CD4-positive, alpha-beta T cell treated with Interleukin-10 for 1 hour (primary cell): ENCODE measurements around the gene AJAP1.

Experiments used
- DNase-seq: peaks from one replicate; pipeline ENCODE4 v3.0.0-alpha.2; 2020

The AJAP1 gene

DNA sequence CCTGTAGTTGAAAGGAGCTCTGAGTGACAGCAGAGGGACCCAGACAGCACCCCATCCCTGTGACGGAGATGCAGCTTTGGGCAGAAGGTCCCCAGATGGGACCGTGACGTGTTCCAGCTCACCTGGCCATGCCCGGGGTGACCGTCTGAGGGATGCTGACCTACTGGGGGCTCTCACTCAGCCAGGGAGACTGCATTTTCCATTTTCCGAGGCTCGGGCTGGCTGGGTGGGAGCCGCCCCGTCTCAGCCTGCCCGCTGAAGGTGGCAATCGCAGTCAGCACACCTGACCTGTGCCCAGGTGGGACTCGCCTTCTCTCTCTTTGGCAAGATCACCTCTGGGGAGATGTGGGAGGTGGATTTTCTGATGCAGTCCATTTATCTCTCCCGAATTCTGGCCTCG, 127.2 kb downstream of the AJAP1 start:
- DNase-seq: no peak

DNA sequence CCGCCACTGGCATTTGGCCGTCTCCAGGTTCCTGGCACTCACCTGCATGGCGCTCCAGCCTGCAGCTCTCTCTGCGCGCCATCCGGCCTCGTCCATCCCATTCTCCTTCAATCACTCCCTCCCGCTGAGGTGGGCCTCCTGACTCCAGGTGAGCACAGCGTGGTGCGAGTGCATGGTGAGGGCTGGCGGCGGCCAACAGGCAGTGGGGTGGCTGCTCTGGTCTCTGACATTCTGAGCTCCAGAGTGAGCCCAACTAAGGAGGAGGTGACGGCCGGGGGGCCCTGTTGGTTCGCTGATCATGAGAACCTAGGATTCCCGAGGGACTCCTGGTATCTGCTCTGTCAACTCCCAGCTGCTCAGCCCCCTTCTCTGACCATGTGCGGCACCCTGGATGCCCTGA, 130.4 kb downstream of the AJAP1 start:
- DNase-seq: no peak

DNA sequence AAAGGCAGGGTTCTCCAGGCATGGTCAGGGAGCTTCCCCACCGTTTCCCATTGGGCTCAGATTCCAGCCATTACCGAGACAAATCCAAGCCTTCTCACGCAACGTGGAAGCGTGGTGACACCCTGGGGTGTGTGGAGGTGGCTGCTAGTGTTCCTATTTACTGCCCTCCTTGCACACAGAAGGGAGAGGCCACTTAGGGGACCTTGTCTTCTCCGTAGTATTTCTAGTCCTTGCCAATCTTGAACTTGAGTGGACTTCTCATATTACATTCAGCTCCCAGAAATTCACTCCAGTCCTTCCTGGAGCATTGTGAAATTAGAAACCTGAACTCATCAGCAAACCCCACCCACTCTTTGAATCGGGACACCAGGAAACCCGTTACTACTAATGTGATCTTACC, 131.6 kb downstream of the AJAP1 start:
- DNase-seq: no peak

DNA sequence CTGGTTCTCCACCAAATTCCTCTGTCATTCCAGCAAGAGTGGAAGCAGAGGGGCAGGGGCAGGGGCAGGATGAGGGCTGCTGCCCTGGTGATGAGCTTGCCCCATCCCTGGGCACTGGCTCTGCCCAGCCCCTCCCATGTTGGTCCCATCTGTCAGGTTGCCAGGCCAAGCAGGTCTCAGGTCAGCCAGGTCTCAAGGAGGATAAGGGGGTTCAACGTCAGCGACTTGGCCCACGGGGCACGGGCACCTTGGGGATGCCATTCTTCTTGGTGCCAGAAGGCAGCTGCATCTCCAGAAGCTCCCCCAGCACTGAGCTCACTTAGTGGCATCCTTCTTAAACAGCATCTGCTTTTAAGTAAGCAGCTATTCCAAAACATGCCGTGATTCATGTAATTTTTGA, 133.1 kb downstream of the AJAP1 start:
- DNase-seq: no peak

DNA sequence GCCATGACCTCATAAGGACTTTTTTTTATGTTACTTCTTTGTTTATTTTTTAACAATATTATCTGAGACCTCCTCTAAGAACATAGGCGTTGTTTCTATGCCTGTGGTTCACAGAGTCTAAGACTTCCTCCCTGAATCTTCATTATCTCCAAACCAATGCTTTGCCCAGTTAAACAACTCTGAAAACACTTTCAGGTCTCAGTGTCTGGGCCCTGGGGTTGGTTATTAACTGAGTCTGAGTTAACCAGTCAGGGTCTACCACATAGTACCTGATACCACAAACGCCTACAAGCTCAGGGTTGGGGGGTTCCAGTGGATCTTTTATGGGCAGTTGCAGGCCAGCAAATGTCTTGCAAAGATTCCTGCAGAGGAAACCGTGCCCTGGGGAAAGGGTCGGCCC, 138.2 kb downstream of the AJAP1 start:
- no peak for DNase-seq

DNA sequence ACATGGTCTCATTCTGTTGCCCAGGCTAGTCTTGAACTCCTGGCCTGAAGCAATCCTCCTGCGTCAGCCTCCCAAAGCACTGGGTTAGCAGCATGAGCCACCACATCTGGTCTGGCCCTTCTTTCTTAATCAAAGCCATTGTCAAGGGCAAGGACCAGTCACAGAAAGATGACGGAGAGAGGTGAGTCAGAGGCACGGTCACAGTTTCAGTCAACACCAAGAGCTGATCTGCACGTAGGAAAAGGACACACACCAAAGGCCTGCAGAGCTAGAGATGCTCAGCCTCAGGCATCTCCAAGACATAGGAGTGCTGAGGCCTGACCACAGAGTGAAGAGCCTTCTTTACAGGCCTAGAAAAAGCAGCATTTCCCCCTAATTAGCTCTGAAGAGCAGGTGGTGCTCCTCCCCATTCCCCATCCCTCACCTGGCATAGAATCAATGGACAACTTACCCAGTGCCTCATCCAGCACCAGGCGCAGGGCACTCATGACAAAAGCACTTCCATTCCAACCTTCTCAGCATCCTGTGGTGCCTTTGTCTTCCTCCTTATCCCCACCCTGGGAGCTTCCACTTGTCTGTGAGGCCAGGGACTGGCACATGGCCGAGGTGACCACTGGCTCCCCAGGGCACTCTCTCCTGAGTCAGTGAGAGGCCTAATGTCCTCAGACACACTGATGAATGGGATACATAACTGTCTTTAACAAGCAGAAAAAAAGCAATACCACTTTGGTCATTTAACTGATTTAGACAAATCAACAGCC, 139.8 kb downstream of the AJAP1 start:
- DNase-seq: no peak

DNA sequence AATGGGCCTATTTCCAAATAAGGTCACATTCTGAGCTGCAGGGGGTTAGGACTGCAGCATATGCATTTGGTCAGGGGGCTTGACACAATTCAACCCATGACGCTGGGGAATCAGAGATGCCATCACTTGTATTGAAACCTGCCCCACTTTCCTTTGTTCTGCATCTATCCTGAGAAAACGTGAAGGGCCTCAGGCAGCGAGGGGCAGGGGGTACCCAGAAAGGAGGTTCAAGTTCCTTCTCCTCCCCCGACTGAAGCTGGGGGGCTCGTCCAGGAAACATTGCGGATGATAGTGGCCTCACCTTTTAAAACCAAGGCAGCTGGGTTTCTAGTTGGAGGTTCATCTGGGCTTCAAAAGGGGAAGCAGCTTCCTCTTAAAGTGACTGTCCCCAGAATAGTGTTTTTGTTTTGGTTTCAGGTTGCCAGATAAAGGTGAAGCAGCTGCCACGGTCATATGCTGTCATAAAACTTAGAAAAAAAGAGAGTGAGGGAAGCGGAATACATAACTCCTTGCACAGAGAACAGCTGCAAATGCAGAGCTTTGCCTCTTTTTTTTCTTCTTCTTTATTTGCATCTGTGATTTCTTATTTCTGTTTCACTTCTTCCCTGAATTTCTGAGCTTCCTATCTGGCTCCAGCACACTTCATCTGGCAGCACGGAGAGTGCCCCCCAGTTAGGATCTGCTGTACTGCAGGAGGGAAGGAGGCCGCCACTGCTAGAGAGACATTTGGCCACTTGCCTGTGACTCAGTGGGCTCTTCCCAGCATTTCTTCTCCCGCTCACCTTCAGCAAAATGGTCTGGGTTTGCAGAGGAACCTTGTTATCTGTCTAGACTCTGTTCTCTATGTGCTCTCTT, 142.0 kb downstream of the AJAP1 start:
- no peak for DNase-seq

DNA sequence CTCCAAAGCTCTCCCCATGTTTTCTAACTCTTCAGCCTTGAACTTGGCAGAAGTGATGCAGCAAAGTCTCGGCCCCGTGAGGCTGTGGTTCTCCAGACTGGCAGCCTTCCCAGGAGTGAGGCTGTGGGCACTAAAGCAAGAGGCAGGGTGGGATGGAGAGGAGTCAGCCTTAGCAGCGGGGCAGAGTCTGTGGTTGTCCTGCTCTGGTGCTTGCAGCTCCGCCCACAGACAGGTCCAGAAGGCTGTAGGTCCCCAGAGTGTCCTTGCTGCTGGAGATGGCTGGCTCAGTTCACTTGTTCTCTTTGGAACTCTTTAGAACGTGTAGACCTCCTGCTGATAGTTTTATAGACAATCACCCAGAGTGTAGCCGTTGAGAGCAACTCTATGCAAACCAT, 142.6 kb downstream of the AJAP1 start:
- no peak for DNase-seq

DNA sequence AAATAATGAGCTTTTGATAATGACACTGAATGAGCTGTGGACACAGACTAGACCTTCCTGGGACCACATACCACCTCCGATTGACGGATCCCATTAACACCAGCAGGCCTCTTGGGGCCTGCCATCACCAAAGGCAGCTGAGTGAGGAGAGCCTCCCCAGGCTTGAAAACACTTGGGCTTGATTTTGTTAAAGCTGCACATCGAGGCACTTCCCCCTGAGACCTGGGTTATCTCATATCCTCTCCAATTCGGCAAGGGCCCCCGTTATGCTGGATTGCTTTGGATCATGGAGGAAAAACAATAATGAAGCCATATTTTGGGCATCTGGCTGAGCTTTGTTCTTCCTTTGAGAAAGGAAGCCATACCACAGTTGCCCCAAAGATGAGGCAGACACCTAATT, 143.0 kb downstream of the AJAP1 start:
- no peak for DNase-seq

DNA sequence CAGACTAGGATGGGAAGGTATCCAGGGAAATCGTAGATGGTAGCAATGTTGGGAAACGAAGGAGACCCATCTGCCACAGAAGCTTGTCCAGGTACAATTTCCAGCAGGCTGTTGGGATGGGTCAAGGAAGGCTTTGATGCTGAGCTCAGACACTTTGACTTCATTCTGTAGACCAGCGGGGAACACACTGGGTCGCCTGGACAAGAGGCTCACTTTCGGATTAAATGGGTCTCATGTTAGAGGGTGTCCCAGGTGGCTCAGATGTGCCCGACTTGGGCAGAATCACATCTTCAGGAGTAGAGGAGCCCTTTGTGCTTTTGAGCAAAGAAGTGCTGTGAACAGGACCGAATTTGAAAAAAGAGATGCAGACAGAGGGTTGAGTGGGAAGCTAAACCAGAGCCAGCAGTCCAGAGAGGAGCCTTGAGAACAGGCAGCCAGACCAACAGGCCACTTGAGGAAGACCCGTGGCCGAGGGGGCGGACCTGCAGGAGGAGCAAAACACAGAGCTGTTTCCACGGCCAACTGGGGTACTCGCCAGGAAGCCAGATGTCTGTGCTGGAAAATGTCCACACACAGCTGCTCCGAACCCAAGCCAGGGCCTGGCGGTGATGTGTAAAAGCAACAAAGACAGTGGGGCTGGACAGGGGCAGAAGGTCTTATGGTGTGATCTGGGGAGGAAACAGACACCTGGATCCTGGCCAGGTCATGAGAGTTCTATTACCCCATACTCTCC, 146.9 kb downstream of the AJAP1 start:
- no peak for DNase-seq

DNA sequence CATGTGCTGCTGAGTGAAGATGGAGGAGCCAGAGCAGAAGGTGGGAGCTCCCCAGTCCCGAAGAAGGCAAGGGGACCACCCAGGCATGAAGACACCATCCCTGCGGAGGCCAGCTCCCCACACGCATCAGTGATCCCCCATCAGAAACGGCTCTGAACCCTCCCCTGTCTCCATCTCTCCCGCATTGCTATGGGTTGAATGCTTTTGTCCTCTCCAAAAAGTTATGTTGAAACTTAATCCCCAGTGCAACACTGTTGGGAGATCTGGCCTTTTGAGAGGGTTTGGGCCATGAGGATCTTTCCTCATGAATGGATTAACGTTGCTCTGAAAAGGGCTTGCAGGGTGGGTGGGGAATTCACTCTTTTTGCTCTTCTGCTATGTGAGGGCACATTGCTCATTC, 147.6 kb downstream of the AJAP1 start:
- DNase-seq: no peak

DNA sequence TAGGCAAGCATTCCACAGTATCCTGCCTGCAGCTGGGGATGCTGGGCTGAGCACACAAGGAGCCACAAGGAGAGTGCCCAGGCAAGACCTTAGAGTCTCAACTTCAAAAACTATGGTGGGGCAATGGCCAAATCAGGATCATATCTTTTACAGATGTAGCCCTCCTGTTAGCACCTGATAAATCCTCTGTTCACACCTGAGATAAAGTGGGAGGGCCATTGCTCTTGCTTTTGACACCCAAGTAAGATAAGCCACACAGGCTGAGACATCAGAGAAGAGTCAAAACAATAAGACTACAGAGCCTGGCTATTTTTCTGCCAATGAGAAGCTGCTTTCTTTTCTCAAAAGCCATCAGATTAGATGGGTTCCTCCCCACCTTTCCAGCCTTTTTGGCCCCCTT, 148.9 kb downstream of the AJAP1 start:
- DNase-seq: no peak

DNA sequence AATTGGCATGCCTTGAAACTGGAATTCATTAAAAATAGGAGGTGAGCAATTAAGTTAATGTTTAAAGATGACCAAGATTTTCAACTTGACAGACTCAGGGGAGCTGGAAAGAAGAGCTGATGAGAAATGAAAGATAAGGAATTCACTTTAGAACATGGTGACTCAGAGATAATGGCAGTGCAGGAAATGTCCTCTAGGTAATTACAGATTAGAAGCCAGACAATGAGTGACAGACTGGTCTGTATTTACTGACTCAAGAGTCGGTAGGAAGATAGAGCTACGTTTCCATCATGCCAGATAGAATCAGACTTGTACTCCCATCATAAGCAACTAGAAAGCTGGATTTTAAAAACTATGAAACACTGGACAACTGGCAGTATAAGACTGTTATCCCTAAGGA, 151.6 kb downstream of the AJAP1 start:
- no peak for DNase-seq

DNA sequence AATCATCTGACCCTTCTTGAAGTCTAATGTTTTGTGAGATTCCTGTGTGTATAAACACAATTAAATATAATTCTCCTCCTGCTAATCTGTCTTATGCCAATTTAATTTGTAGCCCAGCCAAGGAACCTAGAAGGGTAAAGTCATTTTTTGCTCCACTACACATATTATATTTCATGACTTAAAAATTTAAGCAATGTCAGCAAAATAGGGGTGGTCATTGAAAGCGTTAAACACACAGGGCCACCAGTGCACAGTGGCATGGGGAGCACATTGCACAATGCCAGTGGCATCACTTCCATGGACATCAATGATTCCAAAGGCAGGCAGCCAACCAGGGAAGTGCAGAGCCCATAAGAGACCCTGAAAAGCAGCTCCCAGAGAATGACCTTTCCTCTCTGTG, 166.1 kb downstream of the AJAP1 start:
- no peak for DNase-seq

DNA sequence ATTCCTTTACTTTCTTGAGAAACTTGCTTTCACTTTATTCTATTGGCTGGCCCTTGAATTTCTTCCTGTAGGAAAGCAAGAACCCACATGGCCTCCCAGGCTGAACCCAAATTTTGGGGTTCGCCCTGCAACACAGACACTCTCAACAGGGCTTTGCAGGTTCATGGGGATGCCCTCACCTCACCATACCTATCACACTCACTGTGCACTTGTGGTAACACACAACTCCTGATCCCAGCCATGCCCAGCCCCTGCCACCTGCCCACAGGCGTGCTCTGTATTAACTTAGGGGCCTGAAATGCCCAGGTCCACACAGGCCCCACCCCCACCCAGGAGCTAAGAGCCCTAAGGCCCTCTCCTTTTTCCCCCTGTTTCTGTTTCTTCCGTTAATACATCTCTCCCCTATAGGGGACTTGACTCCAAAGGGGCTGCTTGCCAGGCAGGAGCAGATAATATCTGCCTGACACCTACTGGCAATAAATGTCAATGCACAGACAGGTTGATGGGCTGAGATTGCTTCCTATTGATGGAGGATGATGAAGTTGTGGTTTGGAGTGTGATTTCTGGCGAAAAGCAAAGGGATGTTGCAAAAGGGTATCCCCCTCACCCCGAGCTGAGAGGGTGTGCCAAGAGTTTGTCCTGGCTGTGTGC, 171.5 kb downstream of the AJAP1 start:
- no peak for DNase-seq

DNA sequence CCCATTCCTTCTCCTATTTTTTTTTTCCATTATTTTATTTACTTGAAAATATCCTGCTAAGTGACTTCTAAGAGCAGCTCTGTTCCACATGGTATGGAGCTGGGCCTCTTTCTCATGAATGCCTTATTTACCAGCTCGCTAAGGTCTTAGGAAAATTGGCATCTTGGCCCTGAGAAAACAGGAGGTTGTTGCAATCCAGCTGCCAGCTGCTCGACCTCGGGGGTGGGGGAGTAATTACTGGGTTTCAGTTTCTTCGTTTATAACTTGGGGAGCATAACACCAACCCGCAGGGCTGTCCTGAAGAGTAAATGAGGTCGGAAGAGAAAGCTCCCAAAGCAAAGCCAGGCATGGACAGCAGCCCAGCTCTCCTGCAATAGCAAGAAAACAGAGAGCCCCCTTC, 176.3 kb downstream of the AJAP1 start:
- no peak for DNase-seq

DNA sequence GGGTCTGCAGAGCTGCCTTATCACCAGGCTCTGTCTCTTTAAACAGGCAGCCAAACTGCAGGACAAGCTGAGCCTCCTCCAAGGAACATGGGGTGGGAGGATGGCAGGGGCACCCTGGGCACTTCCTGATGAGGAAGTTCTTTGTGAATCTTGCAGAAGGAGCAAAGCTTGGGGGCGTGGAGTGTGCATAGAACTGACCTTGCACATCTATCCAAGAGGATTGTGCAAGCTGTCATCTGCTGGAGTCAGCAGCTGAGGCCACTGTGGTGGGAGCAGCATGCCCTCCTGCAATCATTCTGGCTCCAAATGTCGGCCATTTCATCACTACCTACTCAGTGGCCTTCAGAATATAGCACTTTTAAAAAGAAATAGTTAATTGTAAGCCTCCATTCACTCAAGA, 182.2 kb downstream of the AJAP1 start:
- DNase-seq: no peak

DNA sequence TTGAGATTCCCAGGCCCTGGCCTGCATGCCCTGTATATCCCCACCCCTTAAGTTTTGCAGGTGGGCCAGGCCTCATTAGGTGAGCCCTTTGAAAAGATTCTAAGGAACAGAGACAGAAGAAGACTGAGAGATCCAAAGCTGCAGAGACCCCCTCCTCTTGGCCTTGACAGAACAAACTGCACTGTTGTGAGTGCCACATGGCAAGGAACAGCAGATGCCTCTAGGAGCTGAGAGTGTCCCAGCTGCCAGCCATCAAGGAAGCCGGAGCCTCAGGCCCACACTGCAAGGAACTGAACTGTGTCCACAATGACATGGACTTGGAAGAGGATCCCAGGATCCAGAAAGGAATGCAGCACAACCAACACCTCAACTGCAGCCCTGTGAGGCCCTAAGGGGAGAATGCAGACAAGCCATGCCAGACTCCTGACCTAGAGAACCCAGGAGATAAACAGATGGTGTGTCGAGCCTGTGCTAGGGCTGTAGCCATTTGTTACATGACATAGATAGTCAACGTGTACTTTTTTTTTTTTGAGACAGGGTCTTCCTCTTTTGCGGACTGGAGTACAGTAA, 182.7 kb downstream of the AJAP1 start:
- no peak for DNase-seq

DNA sequence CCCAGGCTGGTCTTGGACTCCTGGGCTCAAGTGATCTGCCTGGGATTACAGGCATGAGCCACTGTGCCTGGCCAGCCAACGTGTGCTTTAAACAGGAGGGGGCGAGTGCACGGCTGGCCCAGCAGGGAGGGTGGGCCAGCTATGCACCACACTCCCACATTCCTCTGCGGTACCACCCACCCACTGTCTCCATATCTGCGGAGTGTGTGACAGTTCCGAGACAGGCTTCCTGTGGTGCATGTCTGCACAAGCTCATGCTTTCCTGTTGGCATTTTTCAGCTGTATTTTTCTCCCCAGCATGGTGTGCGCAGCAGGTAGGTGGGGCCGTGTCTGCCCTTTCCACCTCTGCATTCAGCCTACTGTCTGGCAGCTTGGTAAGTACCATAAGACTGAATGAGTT, 183.3 kb downstream of the AJAP1 start:
- DNase-seq: no peak

DNA sequence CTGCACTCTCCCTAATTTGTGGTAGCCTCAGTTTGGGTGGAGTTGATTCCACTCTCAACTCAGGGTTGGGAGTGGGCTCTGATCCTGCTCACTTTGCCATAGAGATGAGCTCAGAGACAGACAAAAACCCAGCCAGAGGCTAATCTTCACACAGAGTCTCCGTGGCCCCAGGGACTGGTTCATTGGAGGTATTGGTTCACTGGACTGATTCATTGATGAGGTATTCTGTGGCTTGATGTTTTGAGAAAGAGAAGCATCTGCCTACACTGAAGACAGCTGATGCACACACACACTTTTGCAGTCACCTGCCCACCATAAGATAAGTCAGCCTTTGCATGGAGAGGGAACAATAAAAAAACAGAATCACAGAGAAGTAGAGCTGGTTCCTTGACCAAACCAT, 183.8 kb downstream of the AJAP1 start:
- DNase-seq: no peak
